Stimulated activated CD4-positive, alpha-beta T cell treated with anti-CD3 and anti-CD28 coated beads, Interleukin-1b, Interleukin-23, amount 100 ng/mL, for 48 hours (primary cell): ENCODE measurements around the gene NPL.

Experiments used
- DNase-seq: peaks from one replicate; pipeline ENCODE4 v3.0.0-alpha.2; 2020

Gene NPL

GRCh38 chr1:182779530-182779929 is 10.0 kb upstream of the NPL start:
- DNase-seq = no peak

GRCh38 chr1:182781841-182782586 is 7.6 kb upstream of the NPL start:
- peak; percentile 70 for DNase-seq

GRCh38 chr1:182782587-182782913 is 7.0 kb upstream of the NPL start:
- DNase-seq = no peak

GRCh38 chr1:182783068-182783467 is 6.5 kb upstream of the NPL start:
- no peak for DNase-seq

- no peak for DNase-seq
Observed at GRCh38 chr1:182784556-182785171, 4.9 kb upstream of the NPL start.

GRCh38 chr1:182785181-182785580 is 4.4 kb upstream of the NPL start:
- no peak for DNase-seq

GRCh38 chr1:182786223-182786994 is 3.2 kb upstream of the NPL start:
- DNase-seq = peak; percentile 43

GRCh38 chr1:182786995-182787324 is 2.6 kb upstream of the NPL start:
- DNase-seq = no peak

- no peak for DNase-seq
Observed at GRCh38 chr1:182791281-182792179, 2.0 kb downstream of the NPL start.

- no peak for DNase-seq
Observed at GRCh38 chr1:182794091-182794490, 4.5 kb downstream of the NPL start.

GRCh38 chr1:182794676-182795201 is 5.2 kb downstream of the NPL start:
- no peak for DNase-seq

- DNase-seq = no peak
Observed at GRCh38 chr1:182795563-182796228, 6.1 kb downstream of the NPL start.

GRCh38 chr1:182802006-182802803 is 12.6 kb downstream of the NPL start:
- DNase-seq = no peak

GRCh38 chr1:182803846-182804245 is 14.3 kb downstream of the NPL start:
- no peak for DNase-seq

GRCh38 chr1:182806015-182806678 is 16.6 kb downstream of the NPL start:
- no peak for DNase-seq

GRCh38 chr1:182807907-182808306 is 18.3 kb downstream of the NPL start:
- DNase-seq = no peak

GRCh38 chr1:182809414-182809957 is 19.9 kb downstream of the NPL start:
- DNase-seq = no peak

GRCh38 chr1:182811975-182812722 is 22.6 kb downstream of the NPL start:
- no peak for DNase-seq

- DNase-seq = no peak
Observed at GRCh38 chr1:182816863-182817262, 27.3 kb downstream of the NPL start.

- no peak for DNase-seq
Observed at GRCh38 chr1:182817802-182818201, 28.2 kb downstream of the NPL start.
